Measurements from ENCODE around the gene CRAMP1.
"Not testable (repeated sequence)": the region's sequence is repeated elsewhere in the genome, so short reads cannot be mapped to it uniquely, and the experiment has no call there.

CRAMP1 gene

GRCh38 chr16:1718236-1718635, 106.1 kb downstream of the CRAMP1 start:
- not testable (repeated sequence) for DNase-seq

GRCh38 chr16:1719559-1720229, 107.5 kb downstream of the CRAMP1 start:
- not testable (repeated sequence) for DNase-seq

GRCh38 chr16:1721372-1721771, 109.2 kb downstream of the CRAMP1 start:
- DNase-seq = no peak

- peak; percentile 45 for DNase-seq
Measured at GRCh38 chr16:1723450-1724147, 111.4 kb downstream of the CRAMP1 start.

GRCh38 chr16:1724491-1724890, 112.3 kb downstream of the CRAMP1 start:
- no peak for DNase-seq

- DNase-seq = no peak
Measured at GRCh38 chr16:1726661-1727502, 114.7 kb downstream of the CRAMP1 start.
